Esophagus squamous epithelium (tissue), 5 donors: ENCODE data around the gene CCL4. TPM values are rescaled to one million over a fixed set of nuclear protein-coding genes. Genes with fewer than 3 reads are reported as not detected.

Source experiments
- DNase-seq: peaks from one replicate; lab custom pipeline; 2025; lab: John Stamatoyannopoulos, UW
- H3K27ac ChIP-seq, 4 donors: fragments of 200-600 bp; sonication (generic); one replicate each; pipeline ENCODE4 v1.5.1; 2016 to 2019; ENCODE audit warnings: mild to moderate bottlenecking in 1 of 4
- H3K27me3 ChIP-seq, 4 donors: fragments of 200-600 bp; sonication (generic); 1 replicate in 3 of 4; 2 replicates in 1 of 4; pipeline versions ENCODE4 v1.5.1 to v1.6.0; 2017 to 2021; ENCODE audit warnings: antibody characterized with exemption in 1 of 4
- H3K36me3 ChIP-seq, 3 donors: fragments of 200-600 bp; sonication (generic); one replicate each; pipeline ENCODE4 v1.5.1; 2016 to 2019
- H3K4me1 ChIP-seq, 3 donors: fragments of 200-600 bp; sonication (generic); one replicate each; pipeline ENCODE4 v1.5.1; 2017 to 2019
- H3K4me3 ChIP-seq, 4 donors: fragments of 200-600 bp; sonication (generic); 1 replicate in 3 of 4; 2 replicates in 1 of 4; pipeline ENCODE4 v1.5.1; 2016 to 2019; ENCODE audit warnings: mild to moderate bottlenecking in 2 of 4, moderate library complexity in 1 of 4
- H3K9me3 ChIP-seq, 3 donors: fragments of 200-600 bp; sonication (generic); one replicate each; pipeline ENCODE4 v1.5.1; 2016 to 2019
- POLR2A ChIP-seq, 4 donors: fragments of 450-650 bp; IDR thresholded peaks; one replicate each; pipeline ENCODE4 v1.6.1; 2017; ENCODE audit warnings: antibody characterized with exemption in 4 of 4, mild to moderate bottlenecking in 4 of 4, moderate library complexity in 3 of 4
- WGBS, 2 donors: methylation state at CpG; one replicate each; pipeline ENCODE4 v1.1.5; 2018; 5-methylcytosine and 5-hydroxymethylcytosine counted together
- intact Hi-C: fragments of 100-400 bp; cut with DNase I; formaldehyde crosslinking; loops from one replicate; pipeline ENCODE4 v1.15.0; 2022
- total RNA-seq, 4 donors: library from RNA; depleted of rRNA; stranded (reverse); fragments of >200 nt; gene quantifications; one replicate each; pipeline ENCODE4 v1.1.0, GENCODE V29; 2016
- TF ChIP-seq, protein P1 (sequence below), 6 experiments: fragments of 450-650 bp in 4 of 6; fragments of 200-600 bp in 2 of 6; sonication (generic) in 2 of 6; IDR thresholded peaks; one replicate each; pipeline ENCODE4 v1.5.1; 2016 to 2019; ENCODE audit warnings: antibody characterized with exemption in 6 of 6, mild to moderate bottlenecking in 4 of 6, moderate library complexity in 4 of 6
- donor health status: DM: yes; HTN: yes; CAD: no.

The CCL4 gene
- total RNA-seq, 4 donors from 2014 or later, result 0.56 to 3.2 (median 2.6) TPM

DNA sequence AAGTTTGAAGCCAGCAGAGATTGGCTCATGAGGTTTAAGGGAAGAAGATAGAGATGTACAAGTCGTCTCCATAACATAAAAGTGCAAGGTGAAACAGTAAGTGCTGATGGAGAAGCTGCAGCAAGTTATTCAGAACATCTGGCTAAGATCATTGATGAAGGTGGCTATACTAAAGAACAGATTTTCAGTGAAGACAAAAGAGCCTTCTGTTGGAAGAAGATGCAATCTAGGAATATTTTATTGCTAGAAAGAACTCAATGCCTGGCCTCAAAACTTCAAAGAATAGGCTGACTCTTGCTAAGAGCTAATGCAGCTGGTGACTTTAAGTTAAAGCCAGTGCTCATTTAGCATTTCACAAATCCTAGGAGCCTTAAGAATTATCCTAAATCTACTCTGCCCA is 26.0 kb downstream of the CCL4 start:
- WGBS, 2 donors, result 45 to 55% methylated on average over 1 of the region's 1 CpG
- H3K4me1 ChIP-seq, result no peaks in the 10 kb centered on the region
- intact Hi-C loops, result no loop called here
- H3K9me3 ChIP-seq, result peaks cover 0 to 18% (median 5%) of the 10 kb centered on the region in 3 donors
- no peak for TF ChIP-seq POLR2A (IDR thresholded peaks at IDR 0.05)
- TF ChIP-seq, protein P1, sequence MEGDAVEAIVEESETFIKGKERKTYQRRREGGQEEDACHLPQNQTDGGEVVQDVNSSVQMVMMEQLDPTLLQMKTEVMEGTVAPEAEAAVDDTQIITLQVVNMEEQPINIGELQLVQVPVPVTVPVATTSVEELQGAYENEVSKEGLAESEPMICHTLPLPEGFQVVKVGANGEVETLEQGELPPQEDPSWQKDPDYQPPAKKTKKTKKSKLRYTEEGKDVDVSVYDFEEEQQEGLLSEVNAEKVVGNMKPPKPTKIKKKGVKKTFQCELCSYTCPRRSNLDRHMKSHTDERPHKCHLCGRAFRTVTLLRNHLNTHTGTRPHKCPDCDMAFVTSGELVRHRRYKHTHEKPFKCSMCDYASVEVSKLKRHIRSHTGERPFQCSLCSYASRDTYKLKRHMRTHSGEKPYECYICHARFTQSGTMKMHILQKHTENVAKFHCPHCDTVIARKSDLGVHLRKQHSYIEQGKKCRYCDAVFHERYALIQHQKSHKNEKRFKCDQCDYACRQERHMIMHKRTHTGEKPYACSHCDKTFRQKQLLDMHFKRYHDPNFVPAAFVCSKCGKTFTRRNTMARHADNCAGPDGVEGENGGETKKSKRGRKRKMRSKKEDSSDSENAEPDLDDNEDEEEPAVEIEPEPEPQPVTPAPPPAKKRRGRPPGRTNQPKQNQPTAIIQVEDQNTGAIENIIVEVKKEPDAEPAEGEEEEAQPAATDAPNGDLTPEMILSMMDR (IDR thresholded peaks at IDR 0.05), result no peak
- no peak overlapping the region for H3K4me3 ChIP-seq
- H3K27ac ChIP-seq, result no peak overlapping the region
- H3K27me3 ChIP-seq, result peaks cover 0 to 48% (median 0%) of the 10 kb centered on the region in 4 donors
- H3K36me3 ChIP-seq, result no peaks in the 10 kb centered on the region
- DNase-seq, result no peak

DNA sequence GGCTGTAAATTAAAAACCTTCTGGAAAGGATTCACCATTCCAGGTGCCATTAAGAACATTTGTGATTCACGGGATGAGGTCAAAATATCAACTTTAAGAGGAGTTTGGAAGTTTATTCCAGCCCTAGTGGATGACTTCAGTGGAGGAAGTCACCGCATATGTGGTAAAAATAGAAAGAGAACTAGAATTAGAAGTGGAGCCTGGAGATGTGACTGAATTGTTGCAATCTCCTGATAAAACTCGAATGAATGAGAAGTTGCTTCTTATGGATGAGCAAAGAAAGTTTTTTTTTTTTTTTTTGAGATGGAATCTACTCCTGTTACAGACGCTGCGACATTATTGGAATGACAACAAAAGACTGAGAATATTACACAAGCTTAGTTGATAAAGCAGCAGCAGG is 26.7 kb downstream of the CCL4 start:
- DNase-seq, result no peak
- no peak overlapping the region for H3K27ac ChIP-seq
- 59 to 70% methylated on average over 5 of the region's 5 CpGs for WGBS, 2 donors

DNA sequence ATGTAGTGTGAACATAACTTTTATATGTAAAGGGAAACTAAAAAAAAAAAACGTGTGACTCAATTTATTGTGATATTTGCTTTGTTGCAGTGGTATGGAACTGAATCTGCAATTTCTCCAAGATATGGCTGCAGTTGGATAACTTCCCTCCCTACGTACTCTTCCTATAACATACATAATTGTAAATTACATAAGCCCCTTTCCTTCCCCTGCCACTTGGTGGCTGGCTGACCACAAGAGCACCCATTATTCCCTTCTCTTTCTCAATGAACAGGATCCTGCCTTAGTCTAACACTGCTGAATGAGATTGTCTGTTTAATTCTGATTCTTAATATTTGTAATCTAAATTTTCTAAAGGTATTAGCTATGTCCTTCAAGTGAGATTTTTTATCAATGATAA is 27.8 kb downstream of the CCL4 start:
- no peak overlapping the region for H3K4me3 ChIP-seq
- peaks cover 0 to 42% (median 0%) of the 10 kb centered on the region in 4 donors for H3K27me3 ChIP-seq
- H3K9me3 ChIP-seq, result peaks cover 0 to 1% (median 0%) of the 10 kb centered on the region in 3 donors
- no peaks in the 10 kb centered on the region for H3K4me1 ChIP-seq
- TF ChIP-seq, protein P1 (IDR thresholded peaks at IDR 0.05), result no peak
- no peak for TF ChIP-seq POLR2A (IDR thresholded peaks at IDR 0.05)
- no peak for DNase-seq
- 35 to 41% methylated on average over 2 of the region's 2 CpGs for WGBS, 2 donors
- H3K36me3 ChIP-seq, result no peaks in the 10 kb centered on the region
- no peak overlapping the region for H3K27ac ChIP-seq
- intact Hi-C loops, result no loop called here

More for the DNA sequence above, 26.7 kb downstream of the CCL4 start:
- peaks cover 0 to 12% (median 3%) of the 10 kb centered on the region in 3 donors for H3K9me3 ChIP-seq
- H3K27me3 ChIP-seq, result peaks cover 0 to 42% (median 0%) of the 10 kb centered on the region in 4 donors
- no peaks in the 10 kb centered on the region for H3K36me3 ChIP-seq
- intact Hi-C loops, result no loop called here
- no peaks in the 10 kb centered on the region for H3K4me1 ChIP-seq
- H3K4me3 ChIP-seq, result no peak overlapping the region
- TF ChIP-seq, protein P1 (IDR thresholded peaks at IDR 0.05), result no peak
- TF ChIP-seq POLR2A (IDR thresholded peaks at IDR 0.05), result no peak

DNA sequence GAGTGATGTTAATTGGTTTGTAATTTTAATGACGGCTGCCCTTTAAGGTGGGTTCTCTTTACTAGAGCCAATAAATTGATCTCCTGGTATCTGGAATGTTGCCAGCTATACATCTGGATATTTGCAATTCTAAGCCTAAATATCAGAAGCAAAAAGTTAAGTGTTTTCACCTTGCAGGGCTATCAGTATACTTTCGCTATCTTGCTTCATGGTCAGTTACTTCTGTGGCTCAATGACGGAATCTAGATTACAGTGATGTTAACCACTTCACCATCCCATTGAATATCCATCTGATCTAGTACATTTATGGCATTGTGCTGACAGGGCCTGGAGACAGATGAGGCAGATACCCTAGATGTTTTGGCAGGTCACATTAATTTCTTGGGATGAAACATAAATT is 28.3 kb downstream of the CCL4 start:
- H3K4me3 ChIP-seq, result no peak overlapping the region
- TF ChIP-seq, protein P1 (IDR thresholded peaks at IDR 0.05), result no peak
- TF ChIP-seq POLR2A (IDR thresholded peaks at IDR 0.05), result no peak
- H3K4me1 ChIP-seq, result no peaks in the 10 kb centered on the region
- H3K27ac ChIP-seq, result no peak overlapping the region
- 89 to 94% methylated on average over 3 of the region's 3 CpGs for WGBS, 2 donors
- intact Hi-C loops, result no loop called here
- DNase-seq, result no peak
- H3K36me3 ChIP-seq, result no peaks in the 10 kb centered on the region
- H3K27me3 ChIP-seq, result peaks cover 0 to 42% (median 0%) of the 10 kb centered on the region in 4 donors
- no peaks in the 10 kb centered on the region for H3K9me3 ChIP-seq

DNA sequence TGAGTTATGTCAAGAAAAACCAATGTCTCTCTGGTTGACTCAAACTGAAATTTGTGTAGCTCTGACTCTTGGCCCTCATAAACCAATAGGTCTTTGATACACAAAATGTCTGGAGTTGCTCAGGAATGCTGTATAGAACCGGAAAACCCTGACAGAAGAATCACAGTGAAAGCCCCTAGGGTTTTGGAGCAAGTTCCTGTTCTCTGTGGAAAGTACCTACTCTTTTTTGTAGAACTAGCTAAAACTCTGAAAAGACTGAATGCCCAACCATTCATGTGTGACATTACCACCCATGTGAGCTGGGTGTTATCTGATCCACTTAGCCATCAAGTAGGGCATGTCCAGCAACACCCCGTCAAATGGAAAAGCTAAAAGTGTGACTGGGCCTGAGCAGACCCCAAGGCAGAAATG is 28.8 kb downstream of the CCL4 start:
- Histone ChIP-seq H3K36me3 (no peaks in the 10 kb centered on the region), H3K27me3 (peaks cover 0 to 37% (median 0%) of the 10 kb centered on the region in 4 donors), H3K9me3 (no peaks in the 10 kb centered on the region), H3K4me1 (no peaks in the 10 kb centered on the region), H3K4me3 (no peak overlapping the region), H3K27ac (no peak overlapping the region)
- no peak for DNase-seq
- 16 to 68% methylated on average over 2 of the region's 2 CpGs for WGBS, 2 donors
- intact Hi-C loops, result no loop called here
- TF ChIP-seq, protein P1 (IDR thresholded peaks at IDR 0.05), result no peak
- TF ChIP-seq POLR2A (IDR thresholded peaks at IDR 0.05), result no peak
